MCF 10A (cell line): ENCODE data around the gene GPC6. TPM values are rescaled to one million over a fixed set of nuclear protein-coding genes. Genes with fewer than 3 reads are reported as not detected.
A peak's percentile ranks its signal among the peaks of the same experiment; 100 is the strongest.
"Not testable (repeated sequence)": the region's sequence is repeated elsewhere in the genome, so short reads cannot be mapped to it uniquely, and the experiment has no call there.

ENCODE experiments used
- BruUV-seq: library from RNA; stranded (reverse); fragments of 400-500 nt; replicated peaks from 2 replicates; lab custom pipeline; 2021; lab: Mats Ljungman, UMichigan
- CTCF ChIA-PET: fragments of 300-600 bp; sonication (Branson Sonifier 250); formaldehyde crosslinking; extraction: SDS; loops from one replicate; lab custom pipeline; 2021; ENCODE audit warnings: antibody characterized with exemption, inconsistent platforms; lab: Yijun Ruan, JAX
- POLR2A ChIA-PET: fragments of 300-600, 350-650 bp; sonication (Branson Sonifier 250); formaldehyde crosslinking; extraction: SDS; loops from one replicate; lab custom pipeline; 2020; ENCODE audit warnings: antibody characterized with exemption, inconsistent platforms; lab: Yijun Ruan, JAX
- DNase-seq: peaks from one replicate; pipeline ENCODE4 v3.0.0-alpha.2; 2018; ENCODE audit not compliant: unreplicated experiment
- H3K27ac Mint-ChIP-seq: one replicate; pipeline ENCODE4 v1.8.0; 2022; ENCODE audit warnings: mild to moderate bottlenecking, low read depth, mixed read lengths; ENCODE audit not compliant: unreplicated experiment
- H3K27me3 Mint-ChIP-seq: one replicate; pipeline ENCODE4 v1.8.0; 2022; ENCODE audit warnings: mixed read lengths; ENCODE audit not compliant: insufficient read depth, unreplicated experiment
- H3K36me3 Mint-ChIP-seq: one replicate; pipeline ENCODE4 v1.8.0; 2022; ENCODE audit warnings: mild to moderate bottlenecking, moderate library complexity, mixed read lengths; ENCODE audit not compliant: insufficient read depth, unreplicated experiment
- H3K4me1 Mint-ChIP-seq: one replicate; pipeline ENCODE4 v1.8.0; 2022; ENCODE audit warnings: mixed read lengths; ENCODE audit not compliant: insufficient read depth, unreplicated experiment
- H3K4me3 Mint-ChIP-seq: one replicate; pipeline ENCODE4 v1.8.0; 2022; ENCODE audit warnings: mild to moderate bottlenecking, moderate library complexity, mixed read lengths; ENCODE audit not compliant: unreplicated experiment
- H3K9me3 Mint-ChIP-seq: one replicate; pipeline ENCODE4 v1.8.0; 2022; ENCODE audit warnings: mixed read lengths; ENCODE audit not compliant: unreplicated experiment
- intact Hi-C: fragments of 100-400 bp; cut with micrococcal nuclease; formaldehyde crosslinking; loops from 2 replicates; pipeline ENCODE4 v1.14.1; 2022
- total RNA-seq: library from RNA; stranded (reverse); gene quantifications from 2 replicates; pipeline ENCODE4 v1.2.3, GENCODE V29; 2022
- TF ChIP-seq, protein P1 (sequence below): fragments of 200-600 bp; IDR thresholded peaks from one replicate; pipeline ENCODE4 v1.8.0; 2022; ENCODE audit warnings: antibody characterized with exemption, mild to moderate bottlenecking; ENCODE audit not compliant: unreplicated experiment

GPC6 gene
- total RNA-seq, 1 experiment from 2014 or later = 8.4 TPM

DNA sequence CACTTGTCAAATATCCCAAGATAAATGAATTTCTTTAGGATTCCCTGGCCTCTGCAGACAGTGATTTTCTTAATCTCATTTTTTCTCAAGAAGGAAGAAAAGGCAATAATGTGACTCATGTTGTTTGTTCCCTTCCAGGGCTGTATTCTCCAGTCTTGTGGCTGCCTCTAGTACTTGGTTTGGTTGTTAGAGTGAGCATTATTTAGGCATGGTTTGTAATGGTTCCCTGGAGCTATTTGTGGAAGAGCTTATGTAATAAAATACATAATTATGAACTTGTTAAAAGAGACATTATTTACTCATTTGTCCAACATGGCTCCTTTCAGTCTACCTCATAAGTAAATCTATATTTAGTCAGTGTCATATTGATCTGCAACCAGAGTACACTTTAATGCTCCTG lies 982.5 kb downstream of the GPC6 start:
- ChIA-PET CTCF (interaction anchor here (0.6 kb wide), 1 partner anchor 95 kb away, joined by 3 read pairs; no protein-coding TSS in a partner anchor), POLR2A (interaction anchor here (1.0 kb wide), 1 partner anchor 36 kb away, joined by 3 read pairs; no protein-coding TSS in a partner anchor)
- Mint-ChIP-seq H3K27ac (no peak overlapping the region), H3K4me1 (no peaks in the 10 kb centered on the region), H3K27me3 (no peaks in the 10 kb centered on the region), H3K4me3 (no peak overlapping the region), H3K9me3 (no peaks in the 10 kb centered on the region), H3K36me3 (no peaks in the 10 kb centered on the region)
- intact Hi-C loops = no loop called here
- DNase-seq = peak; percentile 21
- no TSS peak for BruUV-seq
- TF ChIP-seq, protein P1, sequence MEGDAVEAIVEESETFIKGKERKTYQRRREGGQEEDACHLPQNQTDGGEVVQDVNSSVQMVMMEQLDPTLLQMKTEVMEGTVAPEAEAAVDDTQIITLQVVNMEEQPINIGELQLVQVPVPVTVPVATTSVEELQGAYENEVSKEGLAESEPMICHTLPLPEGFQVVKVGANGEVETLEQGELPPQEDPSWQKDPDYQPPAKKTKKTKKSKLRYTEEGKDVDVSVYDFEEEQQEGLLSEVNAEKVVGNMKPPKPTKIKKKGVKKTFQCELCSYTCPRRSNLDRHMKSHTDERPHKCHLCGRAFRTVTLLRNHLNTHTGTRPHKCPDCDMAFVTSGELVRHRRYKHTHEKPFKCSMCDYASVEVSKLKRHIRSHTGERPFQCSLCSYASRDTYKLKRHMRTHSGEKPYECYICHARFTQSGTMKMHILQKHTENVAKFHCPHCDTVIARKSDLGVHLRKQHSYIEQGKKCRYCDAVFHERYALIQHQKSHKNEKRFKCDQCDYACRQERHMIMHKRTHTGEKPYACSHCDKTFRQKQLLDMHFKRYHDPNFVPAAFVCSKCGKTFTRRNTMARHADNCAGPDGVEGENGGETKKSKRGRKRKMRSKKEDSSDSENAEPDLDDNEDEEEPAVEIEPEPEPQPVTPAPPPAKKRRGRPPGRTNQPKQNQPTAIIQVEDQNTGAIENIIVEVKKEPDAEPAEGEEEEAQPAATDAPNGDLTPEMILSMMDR = no peak

DNA sequence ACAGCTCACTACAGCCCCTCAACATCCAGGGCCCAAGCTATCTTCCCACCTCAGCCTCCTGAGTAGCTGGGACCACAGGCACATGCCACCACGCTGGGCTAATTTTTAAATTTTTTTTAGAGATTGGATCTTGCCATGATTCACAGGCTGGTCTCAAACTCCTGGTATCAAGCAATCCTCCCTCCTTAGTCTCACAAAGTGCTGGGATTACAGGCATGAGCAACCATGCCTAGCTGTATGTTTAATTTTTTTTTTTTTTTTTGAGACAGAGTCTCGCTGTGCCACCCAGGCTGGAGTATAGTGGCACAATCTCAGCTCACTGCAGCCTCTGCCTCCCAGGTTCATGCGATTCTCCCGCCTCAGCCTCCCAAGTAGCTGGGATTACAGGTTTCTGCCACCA lies 983.3 kb downstream of the GPC6 start:
- intact Hi-C loops, H3K9me3 Mint-ChIP-seq, H3K27ac Mint-ChIP-seq, POLR2A ChIA-PET, H3K4me3 Mint-ChIP-seq, H3K27me3 Mint-ChIP-seq, H3K36me3 Mint-ChIP-seq, BruUV-seq, DNase-seq, H3K4me1 Mint-ChIP-seq: not testable (repeated sequence)
- CTCF ChIA-PET = interaction anchor here (1.8 kb wide), 1 partner anchor 17 kb away, joined by 7 read pairs; no protein-coding TSS in a partner anchor

DNA sequence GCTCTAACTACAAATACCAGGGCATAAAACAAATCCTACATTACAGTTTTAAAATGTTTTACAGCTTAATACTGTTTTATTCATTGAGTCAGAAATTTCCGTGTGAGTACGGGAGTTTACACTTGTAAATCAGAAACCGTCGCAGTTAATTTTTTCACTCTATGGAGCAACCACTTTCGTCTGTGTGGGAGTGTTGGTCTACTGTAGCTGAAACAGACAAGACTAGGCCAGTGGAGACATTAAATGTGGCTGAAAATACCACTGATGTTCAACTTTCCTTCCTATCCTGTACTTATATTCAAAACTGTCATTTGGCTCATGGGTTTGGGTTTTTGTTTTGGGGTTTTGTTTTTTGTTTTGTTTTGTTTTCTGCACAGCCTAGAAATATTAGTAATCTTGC lies 984.2 kb downstream of the GPC6 start:
- Mint-ChIP-seq H3K27ac (no peak overlapping the region), H3K4me1 (no peaks in the 10 kb centered on the region), H3K27me3 (no peaks in the 10 kb centered on the region), H3K4me3 (no peak overlapping the region), H3K9me3 (no peaks in the 10 kb centered on the region), H3K36me3 (no peaks in the 10 kb centered on the region)
- TF ChIP-seq, protein P1 = no peak
- CTCF ChIA-PET = interaction anchor here (0.6 to 1.8 kb wide), 3 partner anchors 18 to 1547 kb away, joined by 3 to 7 read pairs (median 4); no protein-coding TSS in a partner anchor
- no TSS peak for BruUV-seq
- DNase-seq = no peak
- intact Hi-C loops = no loop called here
- POLR2A ChIA-PET = interaction anchor here (0.7 kb wide), 1 partner anchor 88 kb away, joined by 4 read pairs; no protein-coding TSS in a partner anchor

DNA sequence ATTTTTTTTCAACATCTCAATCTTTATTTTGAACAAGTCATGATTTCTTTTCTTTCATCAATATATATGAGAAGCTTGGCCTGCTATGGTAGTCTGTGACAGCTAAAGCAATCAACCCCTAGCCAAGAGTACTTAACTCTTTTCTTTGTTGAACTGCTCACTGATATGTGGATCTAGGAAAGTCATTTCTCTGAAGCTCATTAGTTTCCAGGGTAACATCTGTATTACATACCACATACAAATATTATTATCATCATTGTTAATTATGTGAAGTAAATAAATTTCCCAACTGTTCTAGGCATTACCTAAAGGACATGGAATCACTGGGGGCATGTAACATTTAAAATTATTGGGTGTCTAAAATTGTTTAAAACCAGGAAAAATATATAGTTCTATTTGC lies 985.6 kb downstream of the GPC6 start:
- DNase-seq = no peak
- POLR2A ChIA-PET = no interaction called here
- no peaks in the 10 kb centered on the region for H3K27me3 Mint-ChIP-seq
- H3K9me3 Mint-ChIP-seq = no peaks in the 10 kb centered on the region
- no peaks in the 10 kb centered on the region for H3K36me3 Mint-ChIP-seq
- TF ChIP-seq, protein P1 = no peak
- CTCF ChIA-PET = interaction anchor here (1.0 kb wide), 1 partner anchor 20 kb away, joined by 5 read pairs; no protein-coding TSS in a partner anchor
- no TSS peak for BruUV-seq
- intact Hi-C loops = no loop called here
- H3K4me1 Mint-ChIP-seq = no peaks in the 10 kb centered on the region
- no peak overlapping the region for H3K27ac Mint-ChIP-seq
- H3K4me3 Mint-ChIP-seq = no peak overlapping the region
